ENCODE measurements around the gene ARHGAP10.

- TF ChIP-seq CTCF (conservative IDR thresholded peaks at IDR 0.05 in 1 of 2, IDR thresholded peaks at IDR 0.05 in 1 of 2; ENCODE audit: extremely low read depth in 1 of 2, insufficient read depth in 1 of 2, low read depth in 1 of 2, low read length in 2 of 2) (no peak), EZH2 (IDR thresholded peaks at IDR 0.05; ENCODE audit: borderline replicate concordance, low read length) (no peak)
Measured at GRCh38 chr4:147753047-147753446, 21.2 kb downstream of the ARHGAP10 start.
